GM23338 (cell line): ENCODE data around the gene MUC6. TPM values are rescaled to one million over a fixed set of nuclear protein-coding genes. Genes with fewer than 3 reads are reported as not detected.

ENCODE experiments used
- ATAC-seq: fragments of 200-7000 bp; cut with Tn5 transposase; 3 replicates; pipeline ENCODE4 v1.9.1; 2020
- DNase-seq: peaks from one replicate; pipeline ENCODE4 v3.0.0-alpha.2; 2015; ENCODE audit warnings: low spot score
- H2AFZ ChIP-seq: fragments of 200-600 bp; sonication (generic); 2 replicates; pipeline ENCODE4 v1.8.0; 2016; ENCODE audit warnings: antibody characterized with exemption, mild to moderate bottlenecking, moderate library complexity
- H3F3A ChIP-seq: fragments of 200-600 bp; sonication (generic); replicated peaks from 2 replicates; pipeline ENCODE4 v1.8.0; 2017; ENCODE audit warnings: antibody characterized with exemption, mixed run types, low read depth
- H3K27ac ChIP-seq: fragments of 200-600 bp; sonication (generic); 2 replicates; pipeline ENCODE4 v1.6.1; 2016; ENCODE audit warnings: low read depth
- H3K27me3 ChIP-seq: fragments of 200-600 bp; sonication (generic); 2 replicates; pipeline ENCODE4 v1.8.0; 2016; ENCODE audit warnings: mild to moderate bottlenecking, mixed run types, moderate library complexity; ENCODE audit not compliant: insufficient read depth
- H3K36me3 ChIP-seq: fragments of 200-600 bp; sonication (generic); 2 replicates; pipeline ENCODE4 v1.8.0; 2016; ENCODE audit warnings: mild to moderate bottlenecking; ENCODE audit not compliant: insufficient read depth
- H3K4me1 ChIP-seq: fragments of 200-600 bp; sonication (generic); 2 replicates; pipeline ENCODE4 v1.8.0; 2016; ENCODE audit warnings: mild to moderate bottlenecking, moderate library complexity; ENCODE audit not compliant: insufficient read depth
- H3K4me2 ChIP-seq: fragments of 200-600 bp; sonication (generic); 2 replicates; pipeline ENCODE4 v1.7.1; 2017; ENCODE audit warnings: mixed run types
- H3K4me3 ChIP-seq: fragments of 200-600 bp; sonication (generic); 2 replicates; pipeline ENCODE4 v1.6.1; 2016; ENCODE audit warnings: mixed run types
- H3K79me2 ChIP-seq: fragments of 200-600 bp; sonication (generic); replicated peaks from 2 replicates; pipeline ENCODE4 v1.8.0; 2017; ENCODE audit warnings: mild to moderate bottlenecking; ENCODE audit not compliant: insufficient read depth
- H3K9me2 ChIP-seq: fragments of 200-600 bp; sonication (generic); 2 replicates; pipeline ENCODE4 v1.8.0; 2017; ENCODE audit not compliant: insufficient read depth
- H4K20me1 ChIP-seq: fragments of 200-600 bp; sonication (generic); replicated peaks from 2 replicates; pipeline ENCODE4 v1.8.0; 2017; ENCODE audit warnings: mild to moderate bottlenecking; ENCODE audit not compliant: insufficient read depth
- H3K27ac Mint-ChIP-seq: 2 replicates; pipeline ENCODE4 v1.8.0; 2020; ENCODE audit warnings: inconsistent platforms, mild to moderate bottlenecking, moderate library complexity, mixed read lengths
- H3K27me3 Mint-ChIP-seq: 3 replicates; pipeline ENCODE4 v1.8.0; 2022; ENCODE audit warnings: low read depth, mild to moderate bottlenecking, moderate library complexity, mixed read lengths, inconsistent platforms; ENCODE audit not compliant: insufficient read depth, poor library complexity
- H3K36me3 Mint-ChIP-seq: 3 replicates; pipeline ENCODE4 v1.8.0; 2021; ENCODE audit warnings: low read depth, mild to moderate bottlenecking, inconsistent platforms, moderate library complexity, mixed read lengths
- H3K4me1 Mint-ChIP-seq: 3 replicates; pipeline ENCODE4 v1.8.0; 2020; ENCODE audit warnings: mild to moderate bottlenecking, inconsistent platforms, mixed read lengths
- H3K4me3 Mint-ChIP-seq: 3 replicates; pipeline ENCODE4 v1.8.0; 2021; ENCODE audit warnings: moderate library complexity, mild to moderate bottlenecking, inconsistent platforms, mixed read lengths
- H3K9me3 Mint-ChIP-seq: 3 replicates; pipeline ENCODE4 v1.8.0; 2020; ENCODE audit warnings: moderate library complexity, mild to moderate bottlenecking, inconsistent platforms, mixed read lengths
- NANOG ChIP-seq: IDR thresholded peaks from 2 replicates; pipeline ENCODE4 v1.6.1; 2016; ENCODE audit warnings: antibody characterized with exemption, borderline replicate concordance
- POLR2AphosphoS5 ChIP-seq: IDR thresholded peaks from 2 replicates; pipeline ENCODE4 v1.6.1; 2016; ENCODE audit warnings: antibody characterized with exemption, low read depth
- ZNF114 ChIP-seq: fragments of 250-450 bp; sonication (Bioruptor Pico); IDR thresholded peaks from 2 replicates; pipeline ENCODE4 v1.5.0; 2020; ENCODE audit warnings: mild to moderate bottlenecking, moderate library complexity
- ZNF462 ChIP-seq: fragments of 250-450 bp; sonication (Bioruptor Pico); IDR thresholded peaks from 2 replicates; pipeline ENCODE4 v1.5.0; 2020; ENCODE audit warnings: mild to moderate bottlenecking, moderate library complexity
- polyA plus RNA-seq: library from polyadenylated mRNA; unstranded; fragments of >200 nt; fragmentation: Nextera tagmentation; extraction: Ambion mirVana; gene quantifications from 2 replicates; pipeline ENCODE4 v1.2.1, GENCODE V29; 2016
- total RNA-seq: library from RNA; depleted of rRNA; stranded (reverse); fragments of >200 nt; shearing (Covaris generic); gene quantifications from 2 replicates; pipeline ENCODE4 v1.2.3, GENCODE V29; 2014
- TF ChIP-seq, protein P1 (sequence below), 2 experiments: fragments of 200-600 bp in 1 of 2; sonication (generic) in 1 of 2; conservative IDR thresholded peaks; 2 replicates each; pipeline versions ENCODE4 v1.5.1 to v1.6.1; 2016 to 2017; ENCODE audit warnings: antibody characterized with exemption in 2 of 2, low read depth in 2 of 2, mild to moderate bottlenecking in 2 of 2, moderate library complexity in 1 of 2
- TF ChIP-seq, protein P2 (sequence below): IDR thresholded peaks from 2 replicates; pipeline ENCODE4 v1.6.1; 2016; ENCODE audit warnings: antibody characterized with exemption

Gene MUC6
- total and polyA plus RNA-seq, 2 experiments from 2014 or later = not detected

DNA sequence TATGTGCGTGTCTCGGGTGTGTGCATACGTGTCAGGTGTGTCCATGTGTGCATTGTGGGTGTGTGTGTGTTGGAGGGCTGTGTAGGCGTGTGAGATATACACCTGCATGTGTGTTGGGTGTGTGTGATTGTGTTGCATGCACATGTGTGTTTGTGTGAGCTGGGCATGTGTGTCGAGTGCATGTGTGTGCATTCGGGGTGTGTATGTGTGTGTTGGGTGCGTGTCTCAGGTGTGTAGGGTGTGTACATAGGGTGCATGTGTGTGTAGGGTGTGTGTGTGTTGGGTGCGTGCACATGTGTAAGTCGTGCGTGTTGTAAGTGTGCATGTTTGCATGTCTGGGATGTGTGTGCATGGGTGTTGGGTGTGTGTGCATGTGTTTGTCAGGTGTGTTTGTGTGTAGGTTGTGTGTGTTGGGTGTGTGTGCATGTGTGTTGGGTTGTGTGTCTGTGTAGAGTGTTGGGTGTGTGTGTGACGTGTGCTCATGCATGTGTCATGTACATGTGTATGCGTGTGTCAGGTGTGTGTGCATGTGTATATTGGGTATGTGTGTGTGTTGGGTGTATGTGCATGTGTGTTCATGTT lies 4.1 kb downstream of the MUC6 start (continued):
- TF ChIP-seq, protein P1, sequence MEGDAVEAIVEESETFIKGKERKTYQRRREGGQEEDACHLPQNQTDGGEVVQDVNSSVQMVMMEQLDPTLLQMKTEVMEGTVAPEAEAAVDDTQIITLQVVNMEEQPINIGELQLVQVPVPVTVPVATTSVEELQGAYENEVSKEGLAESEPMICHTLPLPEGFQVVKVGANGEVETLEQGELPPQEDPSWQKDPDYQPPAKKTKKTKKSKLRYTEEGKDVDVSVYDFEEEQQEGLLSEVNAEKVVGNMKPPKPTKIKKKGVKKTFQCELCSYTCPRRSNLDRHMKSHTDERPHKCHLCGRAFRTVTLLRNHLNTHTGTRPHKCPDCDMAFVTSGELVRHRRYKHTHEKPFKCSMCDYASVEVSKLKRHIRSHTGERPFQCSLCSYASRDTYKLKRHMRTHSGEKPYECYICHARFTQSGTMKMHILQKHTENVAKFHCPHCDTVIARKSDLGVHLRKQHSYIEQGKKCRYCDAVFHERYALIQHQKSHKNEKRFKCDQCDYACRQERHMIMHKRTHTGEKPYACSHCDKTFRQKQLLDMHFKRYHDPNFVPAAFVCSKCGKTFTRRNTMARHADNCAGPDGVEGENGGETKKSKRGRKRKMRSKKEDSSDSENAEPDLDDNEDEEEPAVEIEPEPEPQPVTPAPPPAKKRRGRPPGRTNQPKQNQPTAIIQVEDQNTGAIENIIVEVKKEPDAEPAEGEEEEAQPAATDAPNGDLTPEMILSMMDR (conservative IDR thresholded peaks at IDR 0.05; ENCODE audit: low read depth in 2 of 2) = no peak

GRCh38 chr11:1031121-1031899 lies 5.2 kb downstream of the MUC6 start:
- Histone ChIP-seq H3K27me3 (no peaks in the 10 kb centered on the region), H3K9me2 (no peaks in the 10 kb centered on the region), H3K27ac (no peak overlapping the region), H2AFZ (no peak overlapping the region), H3F3A (no peaks in the 10 kb centered on the region), H3K4me2 (no peak overlapping the region), H3K4me1 (no peaks in the 10 kb centered on the region), H3K4me3 (no peak overlapping the region), H3K36me3 (no peaks in the 10 kb centered on the region), H3K79me2 (no peaks in the 10 kb centered on the region), H4K20me1 (no peaks in the 10 kb centered on the region)
- no peaks in the 10 kb centered on the region; the same call in 2 of the 3 replicates for H3K36me3 Mint-ChIP-seq
- H3K27me3 Mint-ChIP-seq = peaks cover 15% of the 10 kb centered on the region
- TF ChIP-seq ZNF114 (CRISPR knock-in tag) = no peak
- H3K27ac Mint-ChIP-seq = no peak overlapping the region
- no peaks in the 10 kb centered on the region for H3K4me1 Mint-ChIP-seq
- no peak overlapping the region for H3K4me3 Mint-ChIP-seq
- DNase-seq (no peak), ATAC-seq (no peak)
- no peaks in the 10 kb centered on the region for H3K9me3 Mint-ChIP-seq

DNA sequence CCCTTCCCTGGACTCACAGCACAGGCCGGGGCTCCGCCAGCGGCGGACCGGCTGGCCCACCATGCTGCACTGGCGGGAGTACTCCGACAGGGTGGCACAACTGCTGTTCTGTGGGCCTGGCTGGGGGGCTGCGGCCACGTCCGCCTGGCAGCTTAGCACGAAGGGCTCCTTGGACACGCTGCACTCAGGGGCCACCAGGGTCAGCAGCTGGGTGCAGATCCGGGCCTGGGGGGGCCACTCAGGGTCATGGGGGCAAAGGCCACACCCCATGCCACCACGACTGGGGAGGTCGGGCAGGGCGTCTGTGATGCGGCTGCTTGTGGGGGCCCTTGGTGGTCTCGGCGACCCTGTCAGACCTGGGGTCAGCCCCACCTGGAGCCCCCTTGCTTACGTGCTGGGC lies 6.0 kb downstream of the MUC6 start:
- Mint-ChIP-seq H3K4me1 (no peaks in the 10 kb centered on the region), H3K9me3 (no peaks in the 10 kb centered on the region), H3K4me3 (no peak overlapping the region), H3K36me3 (no peaks in the 10 kb centered on the region; the same call in 2 of the 3 replicates), H3K27ac (no peak overlapping the region), H3K27me3 (peaks cover 15% of the 10 kb centered on the region)
- no peak overlapping the region for H2AFZ ChIP-seq
- H3K27me3 ChIP-seq = no peaks in the 10 kb centered on the region
- no peak overlapping the region for H3K4me2 ChIP-seq
- no peak overlapping the region for H3K27ac ChIP-seq
- ATAC-seq = no peak
- H3K36me3 ChIP-seq = no peaks in the 10 kb centered on the region
- H3K9me2 ChIP-seq = no peaks in the 10 kb centered on the region
- no peaks in the 10 kb centered on the region for H3K4me1 ChIP-seq
- no peaks in the 10 kb centered on the region for H3K79me2 ChIP-seq
- H3K4me3 ChIP-seq = no peak overlapping the region
- H4K20me1 ChIP-seq = no peaks in the 10 kb centered on the region
- no peak for DNase-seq
- H3F3A ChIP-seq = no peaks in the 10 kb centered on the region
- TF ChIP-seq POLR2AphosphoS5 = no peak
- TF ChIP-seq NANOG = no peak
- TF ChIP-seq, protein P2, sequence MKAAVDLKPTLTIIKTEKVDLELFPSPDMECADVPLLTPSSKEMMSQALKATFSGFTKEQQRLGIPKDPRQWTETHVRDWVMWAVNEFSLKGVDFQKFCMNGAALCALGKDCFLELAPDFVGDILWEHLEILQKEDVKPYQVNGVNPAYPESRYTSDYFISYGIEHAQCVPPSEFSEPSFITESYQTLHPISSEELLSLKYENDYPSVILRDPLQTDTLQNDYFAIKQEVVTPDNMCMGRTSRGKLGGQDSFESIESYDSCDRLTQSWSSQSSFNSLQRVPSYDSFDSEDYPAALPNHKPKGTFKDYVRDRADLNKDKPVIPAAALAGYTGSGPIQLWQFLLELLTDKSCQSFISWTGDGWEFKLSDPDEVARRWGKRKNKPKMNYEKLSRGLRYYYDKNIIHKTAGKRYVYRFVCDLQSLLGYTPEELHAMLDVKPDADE = no peak
- TF ChIP-seq ZNF462 (CRISPR knock-in tag) = no peak
